ENCODE results near the gene MED29.
A peak's percentile ranks its signal among the peaks of the same experiment; 100 is the strongest.

The MED29 gene

GRCh38 chr19:39405261-39405957, 14.2 kb downstream of the MED29 start:
- no peak for TF ChIP-seq CTCF (IDR thresholded peaks at IDR 0.05)
- peaks cover 25% of the 10 kb centered on the region for H3K36me3 ChIP-seq
- peaks cover 47 to 60% of the 10 kb centered on the region in 2 experiments for H3K4me1 ChIP-seq (ENCODE audit: control insufficient read depth in 1 of 2, insufficient read depth in 1 of 2, low read depth in 1 of 2, low read length in 1 of 2)
- H3K9me3 ChIP-seq = no peaks in the 10 kb centered on the region
- no peaks in the 10 kb centered on the region for H3K27me3 ChIP-seq
- peak overlapping the region; percentile 98 to 100 for H3K4me3 ChIP-seq (ENCODE audit: low read depth in 1 of 2, low read length in 1 of 2)
- H3K27ac ChIP-seq = peak overlapping the region; percentile 100

- peak overlapping the region; percentile 100 for H3K27ac ChIP-seq
- H3K27me3 ChIP-seq = no peaks in the 10 kb centered on the region
- H3K4me3 ChIP-seq (ENCODE audit: low read depth in 1 of 2, low read length in 1 of 2) = peak overlapping the region; percentile 98 to 100
- TF ChIP-seq CTCF (IDR thresholded peaks at IDR 0.05) = no peak
- no peaks in the 10 kb centered on the region for H3K9me3 ChIP-seq
- peaks cover 25% of the 10 kb centered on the region for H3K36me3 ChIP-seq
- peaks cover 47 to 60% of the 10 kb centered on the region in 2 experiments for H3K4me1 ChIP-seq (ENCODE audit: control insufficient read depth in 1 of 2, insufficient read depth in 1 of 2, low read depth in 1 of 2, low read length in 1 of 2)
These were observed 14.9 kb downstream of the MED29 start for GRCh38 chr19:39405958-39406655.

- Histone ChIP-seq H3K27me3 (no peaks in the 10 kb centered on the region), H3K9me3 (no peaks in the 10 kb centered on the region), H3K4me1 (ENCODE audit: control insufficient read depth in 1 of 2, insufficient read depth in 1 of 2, low read depth in 1 of 2, low read length in 1 of 2) (peaks cover 47 to 60% of the 10 kb centered on the region in 2 experiments), H3K27ac (peak within 1 kb of the TSS; percentile 100), H3K36me3 (peaks cover 25% of the 10 kb centered on the region), H3K4me3 (ENCODE audit: low read depth in 1 of 2, low read length in 1 of 2) (peak within 1 kb of the TSS; percentile 98 to 100)
- TF ChIP-seq CTCF (IDR thresholded peaks at IDR 0.05) = peak; percentile 35
These were observed 15.7 kb downstream of the MED29 start, which contains the start of gene ZFP36 for GRCh38 chr19:39406656-39407409. Gene ZFP36 (plus strand): TSS chr19:39406847. CDS start chr19:39406905, 58 bp downstream.

- Histone ChIP-seq H3K27me3 (peaks cover 1% of the 10 kb centered on the region), H3K4me1 (ENCODE audit: control insufficient read depth in 1 of 2, insufficient read depth in 1 of 2, low read depth in 1 of 2, low read length in 1 of 2) (peaks cover 47 to 58% of the 10 kb centered on the region in 2 experiments), H3K9me3 (no peaks in the 10 kb centered on the region), H3K4me3 (ENCODE audit: low read depth in 1 of 2, low read length in 1 of 2) (peak overlapping the region; percentile 98 to 100), H3K36me3 (peaks cover 25% of the 10 kb centered on the region), H3K27ac (peak overlapping the region; percentile 100)
- no peak for TF ChIP-seq CTCF (IDR thresholded peaks at IDR 0.05)
These were observed 16.2 kb downstream of the MED29 start for GRCh38 chr19:39407410-39407659.

- Histone ChIP-seq H3K36me3 (peaks cover 25% of the 10 kb centered on the region), H3K27me3 (peaks cover 6% of the 10 kb centered on the region), H3K4me1 (ENCODE audit: control insufficient read depth in 1 of 2, insufficient read depth in 1 of 2, low read depth in 1 of 2, low read length in 1 of 2) (peaks cover 48 to 61% of the 10 kb centered on the region in 2 experiments), H3K9me3 (no peaks in the 10 kb centered on the region), H3K27ac (peak overlapping the region; percentile 100), H3K4me3 (ENCODE audit: low read depth in 1 of 2, low read length in 1 of 2) (peak overlapping the region; percentile 98 to 100)
- TF ChIP-seq CTCF (IDR thresholded peaks at IDR 0.05) = no peak
These were observed 16.6 kb downstream of the MED29 start for GRCh38 chr19:39407660-39408391.

Data from neutrophil (primary cell).